ENCODE measurements around the gene ENTPD8.
"Not testable (repeated sequence)": the region's sequence is repeated elsewhere in the genome, so short reads cannot be mapped to it uniquely, and the experiment has no call there.

Gene ENTPD8

DNA sequence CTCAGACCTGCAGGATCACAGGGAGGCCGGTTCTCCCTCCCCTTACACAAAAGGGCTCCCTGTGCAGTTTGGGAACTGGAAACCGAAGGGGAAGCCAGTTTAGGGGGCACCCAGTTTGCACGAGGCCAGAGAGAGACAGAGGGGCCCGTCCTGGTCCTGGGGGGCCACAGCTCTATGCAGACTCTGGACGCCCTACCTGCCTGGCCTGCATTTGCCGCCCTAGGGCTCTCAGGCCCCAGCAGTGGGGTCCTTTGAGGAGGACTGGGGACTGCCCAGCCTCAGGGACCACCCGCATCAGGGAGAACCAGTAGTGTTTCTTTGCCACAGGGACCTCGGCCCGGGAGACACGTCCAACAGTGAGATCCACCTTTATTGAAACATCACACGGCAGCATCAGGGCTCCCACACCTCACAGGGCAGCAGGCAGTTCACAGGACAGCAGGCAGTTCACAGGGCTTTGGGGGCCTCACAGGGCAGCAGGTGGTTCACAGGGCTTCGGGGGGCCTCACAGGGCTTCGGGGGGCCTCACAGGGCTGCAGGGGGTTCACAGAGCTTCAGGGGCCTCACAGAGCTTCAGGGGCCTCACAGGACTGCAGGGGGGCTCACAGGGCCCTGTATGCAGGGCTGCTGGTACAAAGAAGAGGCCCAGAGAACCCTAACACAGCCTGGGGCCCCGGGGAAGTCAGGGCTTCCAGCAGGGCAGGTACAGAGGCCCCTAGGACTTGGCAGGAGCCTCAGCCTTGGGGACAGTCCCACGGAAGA, 18.6 kb upstream of the ENTPD8 start:
- in situ Hi-C loops (cut with MboI; ENCODE audit: low sequenced_read_pairs) = no loop called here

DNA sequence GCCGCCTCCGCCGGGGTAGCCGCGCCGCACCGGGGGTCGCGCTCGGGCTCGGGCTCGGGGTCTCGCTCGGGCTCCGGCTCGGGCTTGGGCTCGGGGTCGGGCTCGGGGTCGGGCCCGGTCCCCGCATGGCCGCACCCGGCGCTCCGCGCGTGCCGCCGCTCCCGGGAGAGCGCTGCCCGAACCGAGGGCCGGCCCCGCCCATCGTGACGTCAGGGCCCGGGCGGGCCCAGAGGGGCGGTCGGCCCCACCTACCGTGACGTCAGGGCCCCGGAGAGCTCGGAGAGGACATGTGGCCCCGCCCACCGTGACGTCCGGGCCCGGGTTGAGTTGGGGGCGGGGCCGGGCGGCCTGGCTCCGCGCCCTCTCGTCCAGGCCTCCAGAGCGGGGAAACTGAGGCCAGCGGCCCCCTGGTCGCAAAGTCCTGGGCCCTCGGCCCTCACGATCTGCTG, 18.0 kb upstream of the ENTPD8 start, which contains the start of gene NSMF:
Gene NSMF, minus strand, starts transcription at position 183 of the 449 bp plus-strand sequence. CDS start 232 bp downstream, outside the sequence.
- in situ Hi-C loops (cut with MboI; ENCODE audit: low sequenced_read_pairs) = no loop called here

DNA sequence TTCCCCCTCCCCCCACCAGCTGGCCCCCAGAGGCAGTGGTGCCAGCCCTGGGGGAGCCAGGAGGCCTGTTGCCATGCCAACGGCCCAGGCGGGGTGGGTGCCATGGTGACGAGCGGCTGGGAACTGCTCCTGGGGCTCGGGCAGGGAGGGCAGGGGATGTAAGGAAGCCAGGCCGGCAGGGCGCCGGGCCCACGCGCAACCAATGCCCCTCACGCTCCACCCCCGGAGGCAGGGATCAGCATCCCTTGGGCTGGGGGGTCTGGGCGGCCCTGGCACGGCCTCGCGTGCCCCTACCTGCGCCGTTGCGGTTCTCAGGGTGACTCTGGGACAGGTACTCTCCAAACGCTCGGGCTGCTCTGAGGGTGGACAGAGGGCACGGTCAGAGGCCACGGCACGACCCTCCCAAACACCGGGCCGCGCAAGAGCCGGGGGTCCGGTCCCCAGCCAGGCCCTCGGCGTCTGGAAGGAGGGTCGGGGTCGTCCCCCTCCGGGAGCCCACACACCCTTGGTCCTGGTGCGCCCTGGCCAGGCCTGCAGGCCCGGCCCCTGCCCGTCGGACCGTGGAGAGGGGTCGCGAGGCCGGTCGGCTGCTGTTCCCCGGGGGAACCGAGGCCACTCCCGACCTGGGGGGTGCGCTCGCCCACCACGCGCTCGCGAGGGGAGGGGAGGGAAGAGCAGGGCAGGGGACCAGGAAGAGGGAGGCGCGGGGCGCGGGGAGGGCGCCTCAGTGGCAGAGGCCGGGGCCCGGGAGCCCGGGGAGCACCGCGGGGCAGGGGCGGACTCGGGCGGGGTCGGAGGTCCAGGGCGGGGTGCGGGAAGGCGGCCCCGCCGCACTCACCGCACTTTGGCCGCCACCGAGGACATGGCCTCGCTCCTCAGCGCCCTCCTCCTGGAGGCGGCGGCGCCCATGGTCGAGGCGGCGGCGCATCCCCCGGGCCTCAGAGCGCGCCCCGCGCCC, 17.3 kb upstream of the ENTPD8 start:
- in situ Hi-C loops (cut with MboI; ENCODE audit: low sequenced_read_pairs) = no loop called here

DNA sequence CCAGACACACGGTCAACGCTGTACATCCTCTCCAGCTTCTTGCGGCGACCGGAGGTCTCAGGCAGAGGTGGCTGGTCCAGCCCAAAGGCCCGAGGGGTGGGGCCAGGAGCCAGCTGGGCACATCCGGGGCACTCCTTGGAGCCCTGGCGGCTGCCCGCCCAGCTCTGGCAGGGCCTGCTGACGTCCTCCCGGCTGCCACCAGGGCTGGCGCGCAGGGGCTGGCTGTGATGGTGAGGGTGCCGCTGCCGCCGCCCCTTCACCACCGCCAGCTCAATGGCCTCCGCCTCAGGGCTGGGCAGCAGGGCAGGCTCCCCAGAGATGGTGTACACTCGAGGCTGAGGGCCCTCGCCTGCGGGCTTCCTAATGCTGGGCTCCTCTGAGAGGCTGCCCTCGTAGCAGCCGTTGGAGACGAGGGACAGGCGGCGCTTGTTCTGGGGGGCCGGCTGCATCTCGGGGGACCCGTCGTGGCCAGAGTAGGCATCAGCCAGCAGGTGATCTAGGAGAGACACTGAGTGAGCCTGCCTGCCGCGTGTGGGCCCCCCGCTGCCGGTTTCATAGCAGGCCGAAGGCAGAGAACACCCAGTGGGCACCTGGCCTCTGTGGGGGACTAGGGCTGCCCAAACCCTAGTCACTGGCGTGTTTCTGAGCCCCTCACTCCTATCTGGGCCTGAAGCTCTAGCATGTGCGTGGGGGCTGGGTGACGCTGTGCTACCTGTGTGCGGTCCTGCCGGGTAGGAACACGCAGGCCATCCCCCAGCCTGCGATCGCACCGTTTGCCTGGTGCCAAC, 16.4 kb upstream of the ENTPD8 start:
- in situ Hi-C loops (cut with MboI; ENCODE audit: low sequenced_read_pairs) = no loop called here

DNA sequence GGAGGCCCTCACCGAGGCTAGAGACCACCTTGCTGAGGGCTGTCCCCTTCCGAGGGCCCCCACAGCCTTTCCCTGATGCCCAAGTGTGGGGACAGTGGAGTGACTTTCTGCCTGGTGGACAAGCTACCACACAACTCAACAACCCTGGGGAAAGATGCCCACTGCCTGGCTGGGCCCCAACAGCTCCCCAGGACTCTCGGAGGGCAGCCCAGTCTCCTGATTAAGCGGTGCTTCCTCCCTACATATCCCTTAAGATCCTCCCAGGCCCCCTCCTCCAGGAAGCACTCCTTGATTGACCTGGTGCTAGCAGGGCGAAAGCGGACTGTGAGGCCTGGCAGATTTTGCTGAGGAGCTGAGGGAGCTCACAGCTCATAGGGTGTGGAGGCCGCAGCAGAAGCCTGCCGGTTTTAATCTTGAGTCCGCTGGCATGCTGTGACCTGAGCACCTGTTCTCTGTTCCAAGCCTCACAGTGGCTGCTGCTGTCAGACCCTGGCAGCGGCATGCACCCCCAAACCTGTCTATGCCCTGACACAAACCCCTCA, 15.8 kb upstream of the ENTPD8 start:
- in situ Hi-C loops (cut with MboI; ENCODE audit: low sequenced_read_pairs) = no loop called here

DNA sequence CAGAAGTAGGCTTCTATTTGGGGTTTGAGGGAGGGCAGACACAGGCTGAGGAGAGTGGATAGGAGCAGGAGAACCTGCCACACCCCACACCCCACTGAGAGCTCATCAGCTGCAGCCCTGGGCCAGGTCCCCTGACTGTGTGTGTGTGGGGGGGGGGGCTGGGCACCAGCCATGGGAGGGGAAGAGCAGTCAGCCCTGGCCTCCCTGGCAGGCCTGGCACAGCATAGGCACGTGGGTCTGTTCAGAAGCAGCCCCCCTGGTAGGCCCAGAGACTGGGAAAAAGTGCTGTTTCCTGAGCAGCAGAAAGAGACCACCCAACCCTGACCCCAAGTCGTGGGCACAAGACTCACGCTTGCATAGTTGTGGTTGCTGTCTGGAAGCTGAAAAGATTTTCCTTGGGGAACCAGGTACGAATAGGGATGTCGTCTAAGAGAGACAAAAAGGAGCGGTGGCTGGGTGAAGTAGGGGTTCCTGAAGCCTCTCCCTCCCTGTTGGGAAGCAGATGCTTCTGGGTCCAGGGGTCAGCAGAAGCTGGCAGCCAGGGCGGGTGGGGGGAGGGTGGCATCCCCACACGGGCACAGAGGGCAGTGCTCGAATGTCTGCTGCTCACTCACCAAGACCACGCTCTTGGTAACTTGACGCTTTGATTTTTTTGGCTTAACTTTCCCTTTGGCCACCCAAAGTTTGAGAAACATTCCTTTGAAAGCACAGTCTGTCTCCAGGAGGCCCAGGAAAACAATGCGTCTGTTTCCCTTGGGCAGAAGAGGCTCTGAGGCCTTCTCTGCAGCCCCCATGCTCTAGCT, 15.1 kb upstream of the ENTPD8 start:
- in situ Hi-C loops (cut with MboI; ENCODE audit: low sequenced_read_pairs) = no loop called here

DNA sequence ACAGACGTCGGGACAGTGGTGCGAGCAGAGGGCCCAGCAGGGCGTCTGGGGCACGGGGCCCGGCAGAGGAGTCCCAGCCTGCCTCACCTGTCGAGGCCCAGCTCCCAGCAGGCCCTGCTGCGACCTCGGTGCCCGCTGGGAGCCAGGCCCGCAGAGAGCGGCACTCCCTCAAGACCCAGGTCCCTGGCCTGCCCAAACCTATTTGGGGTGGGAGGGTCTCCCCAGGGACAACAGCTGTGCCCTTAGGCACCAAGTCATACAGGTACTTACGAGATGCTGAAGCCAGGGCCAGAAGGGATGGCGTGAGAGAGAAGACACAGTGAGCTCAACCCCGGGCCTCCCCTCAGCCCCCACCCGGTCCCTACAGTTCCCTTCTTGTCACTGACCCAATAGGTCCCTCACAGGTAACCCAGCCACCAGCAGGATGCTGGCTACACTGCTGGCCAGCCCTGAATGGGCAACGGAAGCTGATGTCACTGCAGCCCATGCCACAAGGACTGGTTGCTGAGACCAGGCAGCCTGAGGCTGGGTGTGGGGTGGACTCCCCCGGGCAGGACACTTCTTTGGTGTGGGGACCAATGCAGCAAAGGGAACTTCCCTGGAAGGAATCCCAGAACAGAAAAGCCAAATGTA, 14.3 kb upstream of the ENTPD8 start:
- in situ Hi-C loops (cut with MboI; ENCODE audit: low sequenced_read_pairs) = no loop called here

DNA sequence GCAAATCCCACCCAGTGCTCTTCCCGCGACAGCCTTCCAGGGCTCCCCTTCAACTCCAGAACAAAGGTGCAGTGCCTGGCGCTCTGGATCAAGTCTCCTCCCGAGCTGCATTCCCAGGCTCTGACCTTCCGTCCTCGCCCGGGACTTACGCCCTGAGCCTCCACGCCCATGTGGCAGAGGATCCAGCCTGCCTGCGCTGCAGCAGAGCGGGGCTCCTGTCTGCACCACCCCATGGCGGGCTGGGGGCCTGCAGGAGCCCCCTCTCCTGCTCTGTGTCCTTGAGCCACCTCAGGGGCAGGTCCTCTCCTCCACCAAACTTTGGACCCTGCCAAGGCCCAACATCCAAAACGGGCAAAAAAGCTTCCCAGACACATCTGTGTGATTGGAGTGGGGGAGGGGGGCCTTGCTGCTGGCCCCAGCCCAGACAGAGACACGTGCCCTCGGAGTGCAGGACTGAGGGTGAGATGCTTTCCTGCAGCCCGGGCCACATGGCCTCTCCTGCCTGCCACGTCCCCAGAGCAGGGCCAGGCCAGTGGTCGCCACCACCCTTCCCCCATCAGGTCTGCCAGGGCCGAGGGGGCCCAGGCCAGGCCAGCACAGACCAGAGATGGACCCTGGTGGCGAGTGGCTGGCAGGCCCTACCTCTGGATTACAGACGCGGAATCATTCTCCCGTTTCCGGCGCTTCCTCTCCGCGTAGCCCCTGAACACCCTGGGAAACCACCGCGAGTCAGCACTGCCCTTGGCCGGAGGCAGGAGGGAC, 13.6 kb upstream of the ENTPD8 start:
- in situ Hi-C loops (cut with MboI; ENCODE audit: low sequenced_read_pairs) = no loop called here

DNA sequence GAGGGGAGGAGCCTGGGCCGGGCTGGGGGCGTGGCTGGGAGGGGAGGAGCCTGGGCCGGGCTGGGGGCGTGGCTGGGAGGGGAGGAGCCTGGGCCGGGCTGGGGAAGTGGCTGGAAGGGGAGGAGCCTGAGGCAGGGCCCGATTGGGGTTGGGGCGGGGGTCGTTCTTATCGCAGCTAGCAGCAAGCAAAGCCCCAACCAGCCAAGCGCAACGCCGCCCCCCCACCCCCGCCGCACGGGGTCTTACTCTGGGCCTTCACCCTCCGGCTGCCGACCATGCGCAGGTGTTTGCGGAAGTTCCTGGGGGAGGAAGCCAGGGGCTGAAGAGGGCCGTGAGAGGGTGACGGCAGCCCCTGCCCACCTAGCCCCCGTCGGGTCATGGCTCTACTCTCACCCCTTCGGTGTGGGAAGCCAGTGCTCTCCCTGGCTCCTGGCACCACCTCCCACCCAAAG, 13.0 kb upstream of the ENTPD8 start:
- in situ Hi-C loops (cut with MboI; ENCODE audit: low sequenced_read_pairs) = no loop called here

DNA sequence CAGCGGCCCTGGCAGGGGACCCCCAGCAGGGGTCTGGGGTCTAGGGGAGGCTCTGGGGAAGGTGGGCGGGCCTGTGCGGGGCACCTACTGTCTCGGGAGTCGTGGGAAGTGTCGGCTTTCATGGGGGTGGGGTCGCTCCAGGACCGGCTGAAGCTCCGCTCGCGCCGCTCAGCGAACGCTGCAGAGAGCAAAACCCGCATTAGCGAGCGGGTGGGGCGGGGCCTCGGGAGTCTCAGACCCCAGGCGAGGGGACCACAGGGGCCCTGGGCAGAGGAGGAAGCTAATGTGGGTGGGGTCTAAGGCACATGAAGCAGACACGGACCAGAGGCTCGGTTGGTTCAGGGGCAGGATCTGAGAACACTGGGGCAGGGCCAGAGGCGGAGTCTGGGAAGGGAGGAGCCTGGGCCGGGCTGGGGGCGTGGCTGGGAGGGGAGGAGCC, 12.5 kb upstream of the ENTPD8 start:
- in situ Hi-C loops (cut with MboI; ENCODE audit: low sequenced_read_pairs) = no loop called here

DNA sequence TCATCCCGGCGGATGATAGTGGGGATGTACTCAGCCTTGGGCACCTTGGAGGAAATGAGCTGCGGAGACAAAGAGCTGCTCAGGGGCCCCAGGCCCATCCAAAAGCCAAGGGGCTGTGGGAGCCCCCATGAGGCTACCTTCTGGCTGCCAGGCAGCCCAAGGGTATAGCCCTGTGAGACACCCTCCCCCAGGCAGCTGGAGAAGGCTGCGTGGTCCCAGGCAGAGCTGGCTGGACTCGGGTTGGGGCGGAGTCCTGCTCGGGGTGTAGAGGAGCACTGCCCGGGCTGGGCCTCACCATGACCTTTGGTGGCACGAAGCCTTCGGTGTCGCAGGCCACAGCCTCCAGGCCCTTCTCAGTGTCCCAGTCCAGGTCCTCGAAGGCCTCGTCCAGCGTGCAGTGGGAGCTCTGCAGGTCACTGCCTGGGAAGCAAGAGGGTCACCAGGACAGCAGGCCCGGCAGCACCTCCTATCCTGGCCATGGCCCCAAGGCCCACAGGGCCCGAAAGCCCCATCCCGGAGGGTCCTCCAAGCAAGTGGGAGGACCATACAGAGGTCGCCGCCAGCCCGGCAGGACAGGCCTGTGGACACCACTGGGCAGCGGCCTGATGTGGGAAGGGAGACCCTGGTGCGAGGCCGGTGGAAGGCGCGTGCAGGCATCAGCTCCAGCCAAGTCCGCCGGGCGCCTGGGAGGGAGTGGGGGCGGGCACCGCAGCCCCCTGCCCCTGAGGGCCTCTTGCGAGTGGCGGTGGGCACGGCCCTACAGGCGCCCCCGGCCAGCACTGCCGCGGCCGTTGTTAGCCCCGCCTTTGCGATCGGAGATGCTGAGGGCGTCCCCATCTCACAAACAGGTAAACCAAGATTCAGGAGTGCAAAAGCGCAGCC, 11.8 kb upstream of the ENTPD8 start:
- in situ Hi-C loops (cut with MboI; ENCODE audit: low sequenced_read_pairs) = no loop called here

DNA sequence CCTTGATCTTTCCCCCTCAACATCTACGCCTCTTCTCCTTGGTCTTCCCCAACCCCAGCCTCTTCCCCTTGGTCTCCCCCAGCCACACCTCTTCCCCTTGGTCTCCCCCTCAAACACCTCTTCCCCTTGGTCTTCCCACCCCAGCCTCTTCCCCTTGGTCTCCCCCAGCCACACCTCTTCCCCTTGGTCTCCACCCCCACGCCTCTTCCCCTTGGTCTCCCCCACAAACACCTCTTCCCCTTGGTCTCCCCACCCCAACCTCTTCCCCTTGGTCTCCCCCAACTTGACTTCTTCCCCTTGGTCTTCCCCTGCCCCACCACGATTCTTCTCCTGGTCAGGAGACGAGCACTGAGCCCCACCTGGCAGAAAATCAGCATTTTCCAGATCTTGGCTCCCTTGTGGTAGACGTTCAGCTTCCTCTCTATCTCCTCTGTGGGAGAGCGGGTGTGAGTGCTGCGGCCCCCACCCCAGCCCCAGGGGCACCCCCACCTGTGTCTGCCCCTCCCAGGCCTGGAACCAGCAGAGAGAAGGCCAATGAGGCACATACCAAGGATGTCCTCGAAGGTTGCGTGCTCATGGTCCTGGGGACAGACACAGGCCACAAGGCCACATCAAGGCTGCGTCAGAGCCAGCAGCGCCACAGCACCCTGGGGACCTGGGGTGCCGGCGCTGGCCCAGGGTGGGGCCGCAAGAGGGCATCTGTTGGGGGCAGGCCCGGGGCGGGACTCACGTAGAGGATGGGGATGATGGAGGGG, 11.0 kb upstream of the ENTPD8 start:
- in situ Hi-C loops (cut with MboI; ENCODE audit: low sequenced_read_pairs) = no loop called here

DNA sequence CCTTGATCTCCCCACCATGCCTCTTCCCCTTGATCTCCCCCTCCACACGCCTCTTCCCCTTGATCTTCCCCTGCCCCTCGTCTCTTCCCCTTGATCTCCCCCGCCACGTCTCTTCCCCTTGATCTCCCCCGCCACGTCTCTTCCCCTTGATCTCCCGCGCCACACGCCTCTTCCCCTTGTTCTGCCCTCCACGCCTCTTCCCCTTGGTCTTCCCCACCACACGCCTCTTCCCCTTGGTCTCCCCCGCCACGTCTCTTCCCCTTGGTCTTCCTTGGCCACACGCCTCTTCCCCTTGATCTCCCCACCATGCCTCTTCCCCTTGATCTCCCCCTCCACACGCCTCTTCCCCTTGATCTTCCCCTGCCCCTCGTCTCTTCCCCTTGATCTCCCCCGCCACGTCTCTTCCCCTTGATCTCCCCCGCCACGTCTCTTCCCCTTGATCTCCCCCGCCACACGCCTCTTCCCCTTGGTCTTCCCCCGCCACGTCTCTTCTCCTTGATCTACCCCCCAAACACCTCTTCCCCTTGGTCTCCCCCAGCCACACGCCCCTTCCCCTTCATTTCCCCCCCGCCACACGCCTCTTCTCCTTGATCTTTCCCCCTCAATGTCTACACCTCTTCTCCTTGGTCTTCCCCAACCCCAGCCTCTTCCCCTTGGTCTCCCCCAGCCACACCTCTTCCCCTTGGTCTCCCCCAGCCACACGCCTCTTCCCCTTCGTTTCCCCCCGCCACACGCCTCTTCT, 10.3 kb upstream of the ENTPD8 start:
- in situ Hi-C loops (cut with MboI; ENCODE audit: low sequenced_read_pairs) = not testable (repeated sequence)

DNA sequence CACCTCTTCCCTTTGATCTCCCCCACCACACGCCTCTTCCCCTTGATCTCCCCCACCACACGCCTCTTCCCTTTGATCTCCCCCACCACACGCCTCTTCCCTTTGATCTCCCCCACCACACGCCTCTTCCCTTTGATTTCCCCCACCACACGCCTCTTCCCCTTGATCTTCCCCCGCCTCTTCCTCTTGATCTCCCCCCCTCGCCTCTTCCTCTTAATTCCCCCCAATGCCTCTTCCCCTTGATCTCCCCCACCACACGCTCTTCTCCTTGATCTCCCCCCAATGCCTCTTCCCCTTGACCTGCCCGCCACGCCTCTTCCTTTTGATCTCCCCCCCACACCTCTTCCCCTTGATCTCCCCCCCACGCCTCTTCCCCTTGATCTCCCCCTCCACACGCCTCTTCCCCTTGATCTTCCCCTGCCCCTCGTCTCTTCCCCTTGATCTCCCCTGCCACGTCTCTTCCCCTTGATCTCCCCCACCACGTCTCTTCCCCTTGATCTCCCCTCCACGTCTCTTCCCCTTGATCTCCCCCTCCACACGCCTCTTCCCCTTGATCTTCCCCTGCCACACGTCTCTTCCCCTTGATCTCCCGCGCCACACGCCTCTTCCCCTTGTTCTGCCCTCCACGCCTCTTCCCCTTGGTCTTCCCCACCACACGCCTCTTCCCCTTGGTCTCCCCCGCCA, 9.5 kb upstream of the ENTPD8 start:
- in situ Hi-C loops (cut with MboI; ENCODE audit: low sequenced_read_pairs) = not testable (repeated sequence)

DNA sequence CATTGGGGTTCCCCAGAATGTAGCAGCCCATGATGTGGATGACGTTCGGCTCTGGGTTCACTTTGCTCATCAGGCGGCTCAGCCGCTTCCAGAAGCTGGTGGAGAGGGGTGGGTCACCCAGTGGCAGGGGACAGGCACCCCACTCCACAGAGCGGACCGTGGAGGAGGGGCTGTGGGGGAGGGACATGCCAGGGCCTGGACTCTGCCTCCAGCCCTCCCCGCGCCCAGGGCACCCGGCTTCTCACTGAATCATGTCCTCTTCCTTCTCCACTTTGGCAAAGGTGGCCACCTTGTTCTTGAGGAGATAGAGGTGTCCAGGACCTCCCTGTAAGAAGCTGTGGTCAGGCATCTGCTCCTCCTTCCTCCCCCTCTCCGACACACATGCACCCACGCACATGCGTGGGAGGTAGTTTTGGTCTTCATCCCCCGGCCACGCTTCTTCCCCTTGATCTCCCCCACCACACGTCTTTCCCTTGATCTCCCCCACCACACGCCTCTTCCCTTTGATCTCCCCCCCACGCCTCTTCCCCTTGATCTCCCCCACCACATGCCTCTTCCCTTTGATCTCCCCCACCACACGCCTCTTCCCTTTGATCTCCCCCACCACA, 8.9 kb upstream of the ENTPD8 start:
- in situ Hi-C loops (cut with MboI; ENCODE audit: low sequenced_read_pairs) = no loop called here

Measured in HL-60/S4 treated with retinoic acid at 250 ng/mL for 4 days and 3 days (cell line).